T-helper 1 cell treated with Interleukin-12 subunit alpha and Interleukin-12 subunit beta and Interleukin-4 antibody, amounts not matched to agents 30 μg/mL and 1 μg/mL, for 36 hours (primary cell): ENCODE data around the gene WFDC12.

ENCODE experiments used
- H3K27ac Mint-ChIP-seq: one replicate; pipeline ENCODE4 v1.8.0; 2021; ENCODE audit warnings: mild to moderate bottlenecking, mixed read lengths
- H3K27me3 Mint-ChIP-seq: one replicate; pipeline ENCODE4 v1.8.0; 2021; ENCODE audit warnings: low read depth, mixed read lengths
- H3K36me3 Mint-ChIP-seq: one replicate; pipeline ENCODE4 v1.8.0; 2021; ENCODE audit warnings: low read depth, mixed read lengths
- H3K4me1 Mint-ChIP-seq: one replicate; pipeline ENCODE4 v1.8.0; 2021; ENCODE audit warnings: low read depth, mixed read lengths
- H3K4me3 Mint-ChIP-seq: one replicate; pipeline ENCODE4 v1.8.0; 2021; ENCODE audit warnings: mild to moderate bottlenecking, moderate library complexity, mixed read lengths
- H3K9me3 Mint-ChIP-seq: one replicate; pipeline ENCODE4 v1.8.0; 2021; ENCODE audit warnings: mixed read lengths

The WFDC12 gene

GRCh38 chr20:45090481-45090880 lies 33.8 kb downstream of the WFDC12 start:
- Mint-ChIP-seq H3K27ac (no peak overlapping the region), H3K27me3 (no peaks in the 10 kb centered on the region), H3K4me3 (no peak overlapping the region), H3K36me3 (peaks cover 26% of the 10 kb centered on the region), H3K4me1 (peaks cover 9% of the 10 kb centered on the region), H3K9me3 (no peaks in the 10 kb centered on the region)

- Mint-ChIP-seq H3K27ac (no peak overlapping the region), H3K9me3 (no peaks in the 10 kb centered on the region), H3K4me3 (no peak overlapping the region), H3K36me3 (peaks cover 40% of the 10 kb centered on the region), H3K4me1 (peaks cover 12% of the 10 kb centered on the region), H3K27me3 (no peaks in the 10 kb centered on the region)
Observed at GRCh38 chr20:45088247-45088646, 36.0 kb downstream of the WFDC12 start.

- H3K4me1 Mint-ChIP-seq = peaks cover 12% of the 10 kb centered on the region
- no peak overlapping the region for H3K4me3 Mint-ChIP-seq
- peaks cover 44% of the 10 kb centered on the region for H3K36me3 Mint-ChIP-seq
- H3K27ac Mint-ChIP-seq = no peak overlapping the region
- peaks cover under 1% of the 10 kb centered on the region for H3K9me3 Mint-ChIP-seq
- no peaks in the 10 kb centered on the region for H3K27me3 Mint-ChIP-seq
Observed at GRCh38 chr20:45087814-45088213, 36.5 kb downstream of the WFDC12 start.

DNA sequence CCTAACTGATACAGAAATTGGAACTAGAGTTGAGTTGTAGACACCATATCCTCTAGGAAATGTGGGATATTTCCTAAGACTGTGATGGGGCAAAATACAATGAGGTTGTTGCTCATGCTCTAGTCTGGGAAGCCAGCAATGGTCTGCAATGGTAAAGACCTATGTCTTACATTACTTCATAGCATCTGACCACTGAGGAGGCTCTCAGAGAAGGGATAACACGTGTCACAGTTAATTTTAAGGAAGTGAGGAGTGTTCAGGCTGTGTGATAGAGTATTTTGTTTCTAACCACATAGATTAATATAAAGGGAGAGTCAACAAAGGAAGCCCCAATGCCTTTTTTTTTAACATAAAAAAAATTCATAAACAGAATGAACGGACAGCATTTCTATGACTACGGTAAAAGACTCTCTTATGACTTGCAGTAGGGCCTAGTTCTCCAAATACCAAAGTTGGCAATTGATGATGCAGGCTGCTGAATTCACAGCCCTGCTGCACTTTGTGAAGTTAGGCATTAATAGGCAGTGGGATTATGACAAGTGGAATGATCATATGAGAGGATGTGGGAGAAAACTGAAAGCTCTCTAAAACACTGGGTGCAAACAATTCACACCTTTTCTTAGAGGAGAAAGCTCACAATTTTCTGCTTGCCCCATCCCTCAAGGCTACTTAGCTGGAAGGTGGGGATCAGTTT lies 37.0 kb downstream of the WFDC12 start:
- peaks cover 12% of the 10 kb centered on the region for H3K4me1 Mint-ChIP-seq
- no peaks in the 10 kb centered on the region for H3K27me3 Mint-ChIP-seq
- peaks cover 6% of the 10 kb centered on the region for H3K9me3 Mint-ChIP-seq
- peaks cover 50% of the 10 kb centered on the region for H3K36me3 Mint-ChIP-seq
- H3K27ac Mint-ChIP-seq = no peak overlapping the region
- no peak overlapping the region for H3K4me3 Mint-ChIP-seq

DNA sequence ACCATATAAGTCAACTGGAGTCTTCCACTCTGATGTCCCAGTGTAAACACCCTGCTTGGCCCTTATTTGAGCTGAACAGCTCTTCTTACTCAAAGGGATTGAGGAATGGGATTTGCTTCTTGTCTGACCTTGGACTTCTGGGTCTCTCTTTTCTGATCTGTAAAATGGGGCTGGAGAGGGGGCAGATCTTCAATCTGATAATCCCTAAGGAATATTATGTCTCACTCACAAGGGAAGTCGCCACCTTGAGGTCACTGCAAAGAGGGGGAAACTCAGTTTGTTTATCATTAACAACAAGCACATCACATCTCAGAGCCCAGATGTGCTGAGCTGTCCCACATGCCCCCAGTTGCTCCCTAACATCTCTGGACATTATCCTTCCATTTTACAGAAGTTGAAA lies 38.4 kb downstream of the WFDC12 start:
- Mint-ChIP-seq H3K4me3 (no peak overlapping the region), H3K9me3 (peaks cover 11% of the 10 kb centered on the region), H3K27ac (peak overlapping the region; percentile 7), H3K36me3 (peaks cover 60% of the 10 kb centered on the region), H3K4me1 (peaks cover 12% of the 10 kb centered on the region), H3K27me3 (no peaks in the 10 kb centered on the region)

GRCh38 chr20:45085289-45085688 lies 39.0 kb downstream of the WFDC12 start:
- Mint-ChIP-seq H3K4me1 (peaks cover 12% of the 10 kb centered on the region), H3K4me3 (no peak overlapping the region), H3K27me3 (no peaks in the 10 kb centered on the region), H3K9me3 (peaks cover 11% of the 10 kb centered on the region), H3K27ac (no peak overlapping the region), H3K36me3 (peaks cover 63% of the 10 kb centered on the region)

DNA sequence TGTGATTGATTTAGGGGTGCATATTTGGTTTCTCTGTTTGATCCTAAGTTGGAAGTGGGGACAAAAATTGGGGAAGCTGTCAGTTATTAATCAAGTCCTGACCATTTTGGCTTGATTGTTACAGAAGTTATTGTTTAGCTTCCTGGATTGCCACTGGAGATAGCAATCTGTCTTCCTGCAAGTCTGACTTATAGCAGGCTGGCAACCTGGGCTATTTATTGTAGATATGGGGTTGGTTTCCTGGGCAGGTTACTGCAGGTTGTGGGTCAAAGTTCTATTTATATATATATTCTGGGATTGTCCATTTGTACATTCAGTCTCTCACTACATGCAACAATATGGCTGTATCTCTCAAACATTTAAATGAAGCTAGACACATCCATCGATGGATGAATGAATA lies 41.1 kb downstream of the WFDC12 start:
- Mint-ChIP-seq H3K27me3 (no peaks in the 10 kb centered on the region), H3K9me3 (peaks cover 11% of the 10 kb centered on the region), H3K4me1 (peaks cover 12% of the 10 kb centered on the region), H3K4me3 (no peak overlapping the region), H3K27ac (no peak overlapping the region), H3K36me3 (peaks cover 72% of the 10 kb centered on the region)

DNA sequence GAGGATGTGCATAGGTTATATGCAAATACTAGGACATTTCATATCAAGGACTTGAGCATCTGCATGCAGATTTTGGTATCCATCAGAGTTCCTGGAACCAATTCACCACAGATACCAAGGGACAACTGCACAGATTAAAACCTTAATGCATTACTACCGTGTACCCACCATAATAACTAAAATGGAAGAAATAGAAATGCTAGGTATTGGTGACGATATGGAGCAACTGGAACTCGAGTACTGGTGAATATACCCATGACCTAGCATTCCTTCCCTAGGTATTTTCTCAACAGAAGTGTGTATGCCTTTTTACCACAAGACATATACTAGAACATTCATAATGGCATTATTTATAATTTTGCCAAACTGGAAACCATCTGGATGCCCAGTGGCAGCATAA lies 41.8 kb downstream of the WFDC12 start:
- Mint-ChIP-seq H3K27me3 (no peaks in the 10 kb centered on the region), H3K4me1 (peaks cover 12% of the 10 kb centered on the region), H3K9me3 (peaks cover 11% of the 10 kb centered on the region), H3K4me3 (no peak overlapping the region), H3K27ac (no peak overlapping the region), H3K36me3 (peaks cover 71% of the 10 kb centered on the region)

DNA sequence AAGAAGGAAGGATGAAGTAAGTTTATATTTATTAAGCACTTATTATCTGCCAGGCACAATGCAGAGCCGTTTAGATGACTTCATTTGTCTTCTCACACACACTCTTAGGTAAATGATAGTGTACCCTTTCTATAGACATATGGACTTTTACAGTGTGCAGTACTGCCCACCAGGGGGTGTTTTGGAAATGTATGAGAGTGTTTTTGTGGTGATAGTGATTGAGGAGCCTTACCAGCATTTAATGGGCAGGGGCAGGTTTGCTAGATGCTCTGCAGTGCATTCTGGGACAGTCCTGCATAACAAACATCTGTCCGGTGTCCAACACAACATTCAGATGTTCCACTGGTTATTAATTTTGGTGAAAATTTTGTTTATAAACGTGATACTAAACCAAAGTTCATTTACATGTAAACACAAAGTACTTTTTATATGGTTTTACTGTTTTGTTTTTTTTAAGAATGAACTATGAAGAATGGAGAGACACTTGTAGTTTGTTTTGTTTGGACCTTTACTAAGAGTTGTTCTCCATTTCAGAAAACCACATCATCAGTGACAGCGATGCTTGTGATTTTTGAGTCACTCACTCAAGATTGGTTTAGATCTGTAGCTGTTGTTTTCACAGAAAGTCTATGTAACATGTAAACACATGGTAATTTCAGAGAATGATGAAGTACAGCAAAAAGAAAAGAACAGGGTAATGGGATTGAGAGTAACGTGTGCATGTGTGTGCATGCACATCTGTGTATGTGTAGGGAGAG lies 43.2 kb downstream of the WFDC12 start:
- H3K4me1 Mint-ChIP-seq = peaks cover 7% of the 10 kb centered on the region
- peak overlapping the region; percentile 13 for H3K27ac Mint-ChIP-seq
- H3K9me3 Mint-ChIP-seq = peaks cover 11% of the 10 kb centered on the region
- peaks cover 75% of the 10 kb centered on the region for H3K36me3 Mint-ChIP-seq
- H3K27me3 Mint-ChIP-seq = no peaks in the 10 kb centered on the region
- H3K4me3 Mint-ChIP-seq = no peak overlapping the region

DNA sequence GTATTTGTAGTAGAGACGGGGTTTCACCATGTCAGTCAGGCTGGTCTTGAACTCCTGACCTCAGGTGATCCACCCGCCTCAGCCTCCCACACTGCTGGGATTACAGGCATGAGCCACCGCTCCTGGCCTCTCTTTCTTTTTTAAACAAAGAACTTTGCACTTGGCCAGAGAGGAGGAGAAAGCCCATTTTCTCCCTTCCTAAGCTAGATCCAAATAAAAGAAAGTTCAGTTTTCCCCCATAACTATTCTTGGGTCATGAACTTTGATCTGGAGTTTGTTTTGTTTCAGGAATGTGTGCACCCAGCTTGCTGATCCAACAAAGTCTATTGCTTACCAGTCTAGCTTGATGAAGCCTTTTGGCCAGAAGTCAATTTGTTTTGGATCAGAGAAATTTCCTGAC lies 46.7 kb downstream of the WFDC12 start:
- no peak overlapping the region for H3K4me3 Mint-ChIP-seq
- H3K9me3 Mint-ChIP-seq = peaks cover 7% of the 10 kb centered on the region
- no peaks in the 10 kb centered on the region for H3K27me3 Mint-ChIP-seq
- H3K27ac Mint-ChIP-seq = no peak overlapping the region
- H3K4me1 Mint-ChIP-seq = peaks cover 7% of the 10 kb centered on the region
- H3K36me3 Mint-ChIP-seq = peaks cover 63% of the 10 kb centered on the region
